MV-4-11 (cell line): ENCODE measurements around the gene CIAO3.
A peak's percentile ranks its signal among the peaks of the same experiment; 100 is the strongest.

Experiments used
- DNase-seq: peaks from one replicate; lab custom pipeline; 2025; lab: John Stamatoyannopoulos, UW

Gene CIAO3

DNA sequence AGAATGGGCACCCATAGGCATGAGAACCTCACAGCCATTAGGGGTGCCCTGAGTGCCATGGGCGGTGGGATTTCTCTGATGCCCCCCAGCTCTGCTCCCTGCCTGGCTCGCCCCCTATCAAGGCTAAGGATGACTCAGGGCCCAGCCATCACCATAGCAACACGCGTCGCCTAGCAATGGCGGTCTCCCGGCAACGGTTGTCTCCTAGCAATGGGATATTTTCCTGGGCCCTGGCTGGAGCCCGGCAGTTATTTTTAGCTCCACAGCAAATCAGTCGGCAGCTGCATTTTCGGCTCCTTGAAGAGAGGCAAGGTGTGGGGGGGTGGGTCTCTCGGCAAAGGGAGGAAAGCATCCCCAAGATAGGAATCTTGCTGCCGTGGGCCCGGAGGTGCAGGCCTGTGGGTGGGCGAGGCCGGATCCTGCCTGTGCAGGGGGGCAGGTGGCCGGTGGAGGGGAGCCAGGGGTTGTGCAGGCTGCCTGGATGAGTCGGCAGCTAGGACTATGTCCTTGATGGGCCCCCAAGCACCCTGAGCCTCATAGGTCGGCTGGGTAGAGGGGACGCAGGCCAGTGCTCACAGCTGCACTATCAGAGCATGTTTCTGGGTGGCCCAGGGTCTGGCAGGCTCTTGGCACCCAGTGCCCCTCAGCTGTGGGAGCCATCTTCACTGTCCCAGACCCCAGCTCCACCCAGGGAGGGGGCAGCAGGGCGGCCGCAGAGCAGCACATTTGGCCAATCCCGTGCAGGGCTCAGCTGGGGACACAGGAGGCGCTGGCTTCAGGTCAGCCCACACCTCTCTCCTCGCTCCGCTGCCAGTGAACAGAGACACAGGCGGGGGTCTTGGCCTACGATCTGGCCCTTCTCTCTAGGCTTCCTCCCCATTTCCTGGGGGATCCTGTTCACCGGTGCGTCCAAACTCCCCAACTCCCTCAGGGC lies 31.0 kb downstream of the CIAO3 start:
- DNase-seq, result peak; percentile 60

DNA sequence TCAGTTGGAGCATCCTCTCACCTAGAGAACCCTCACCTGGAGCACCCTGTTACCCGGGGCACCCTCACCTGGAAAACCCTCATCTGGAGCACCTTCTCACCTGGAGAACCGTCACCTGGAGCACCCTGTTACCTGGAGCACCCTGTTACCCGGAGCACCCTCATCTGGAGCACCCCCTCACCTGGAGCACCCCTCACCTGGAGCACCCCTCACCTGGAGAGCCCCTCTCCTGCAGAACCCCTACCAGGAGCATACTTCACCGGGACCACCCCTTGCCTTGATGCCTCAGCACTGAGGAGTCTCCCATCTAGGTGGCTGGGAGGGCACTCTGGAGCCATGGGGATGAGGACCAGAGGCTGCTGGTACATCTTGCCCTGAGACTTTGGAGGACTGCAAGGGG lies 31.8 kb downstream of the CIAO3 start:
- DNase-seq, result no peak

DNA sequence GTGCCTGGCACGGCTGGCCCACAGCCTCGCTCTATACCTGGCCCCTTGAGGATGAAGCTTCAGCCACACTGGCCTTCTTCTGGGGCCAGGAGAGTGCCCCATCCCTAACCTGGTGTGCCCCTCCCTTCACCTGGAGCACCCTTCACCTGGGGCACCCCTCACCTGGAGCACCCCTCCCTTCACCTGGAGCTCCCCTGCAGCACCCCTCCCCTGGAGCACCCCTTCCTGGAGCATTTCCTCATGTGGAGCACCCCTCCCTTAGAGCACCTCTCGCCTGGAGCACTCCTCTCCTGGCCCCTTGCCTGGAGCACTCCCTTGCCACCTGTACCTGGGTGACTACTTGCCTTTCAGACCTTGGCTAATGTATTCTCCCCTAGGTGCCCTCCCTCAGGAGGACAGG lies 32.8 kb downstream of the CIAO3 start:
- DNase-seq, result no peak

DNA sequence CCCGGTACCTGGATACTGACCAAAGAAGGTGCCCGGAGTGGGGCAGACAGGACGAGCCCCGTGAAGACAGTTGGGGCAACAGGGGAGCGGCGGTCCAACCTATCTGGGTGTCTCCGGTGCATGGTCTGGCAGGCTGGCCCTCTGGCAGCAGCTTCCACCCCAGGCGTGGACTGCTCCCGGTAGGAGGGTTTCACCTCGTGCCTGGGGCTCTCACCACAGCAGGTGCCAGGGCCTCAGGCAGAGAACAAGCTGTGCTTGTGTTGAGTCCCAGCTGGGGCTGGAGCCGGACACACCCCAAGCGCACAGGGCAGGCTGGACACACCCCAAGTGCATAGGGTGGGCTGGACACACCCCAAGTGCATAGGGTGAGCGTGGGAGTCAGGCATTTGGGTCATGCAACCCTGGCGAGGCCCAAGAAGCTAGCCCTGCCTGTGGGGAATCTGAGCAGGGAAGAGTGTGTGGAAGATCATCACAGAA lies 33.7 kb downstream of the CIAO3 start:
- no peak for DNase-seq

DNA sequence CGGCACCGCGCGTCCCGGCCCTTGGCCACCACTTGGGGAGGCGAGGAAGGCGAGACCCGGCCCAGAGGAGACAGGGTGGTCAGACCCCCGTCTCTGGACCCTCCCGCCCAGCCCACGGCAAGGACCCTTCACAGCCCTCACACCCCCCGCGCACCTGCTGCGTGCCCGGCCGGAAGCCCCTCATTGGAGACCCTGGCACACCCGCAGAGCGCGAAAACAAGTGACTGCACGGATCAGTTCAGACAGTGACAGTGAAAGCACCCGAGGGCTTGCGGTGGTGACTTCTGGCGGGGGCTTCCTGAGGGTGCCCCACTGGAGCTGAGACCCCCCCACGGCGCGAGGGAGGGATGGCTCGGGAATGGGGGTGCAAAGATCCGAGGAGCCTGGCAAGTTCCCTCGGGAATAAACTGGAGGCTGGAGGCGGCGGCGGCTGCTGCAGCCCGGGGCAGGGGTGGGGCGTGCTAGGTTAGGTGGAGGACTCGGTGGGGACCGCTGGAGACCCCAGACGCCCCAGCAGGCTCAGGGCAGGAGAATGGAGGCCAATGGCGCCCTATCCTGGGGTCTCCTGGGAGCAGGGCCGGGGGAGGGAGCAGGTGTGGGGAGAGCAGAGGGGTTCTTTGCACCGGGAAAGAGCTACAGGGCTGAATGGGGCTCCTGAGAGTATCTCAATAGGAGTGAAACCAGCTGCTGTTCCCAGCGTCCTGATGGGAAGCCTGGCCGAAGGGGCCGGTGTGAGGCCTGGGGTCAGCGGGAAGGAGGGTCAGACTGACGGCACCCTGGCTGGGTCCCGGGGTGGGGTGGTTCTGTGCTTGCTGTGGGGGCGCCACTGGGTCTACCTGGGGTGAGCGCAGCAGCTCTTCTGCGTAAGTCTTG lies 34.4 kb downstream of the CIAO3 start:
- no peak for DNase-seq

DNA sequence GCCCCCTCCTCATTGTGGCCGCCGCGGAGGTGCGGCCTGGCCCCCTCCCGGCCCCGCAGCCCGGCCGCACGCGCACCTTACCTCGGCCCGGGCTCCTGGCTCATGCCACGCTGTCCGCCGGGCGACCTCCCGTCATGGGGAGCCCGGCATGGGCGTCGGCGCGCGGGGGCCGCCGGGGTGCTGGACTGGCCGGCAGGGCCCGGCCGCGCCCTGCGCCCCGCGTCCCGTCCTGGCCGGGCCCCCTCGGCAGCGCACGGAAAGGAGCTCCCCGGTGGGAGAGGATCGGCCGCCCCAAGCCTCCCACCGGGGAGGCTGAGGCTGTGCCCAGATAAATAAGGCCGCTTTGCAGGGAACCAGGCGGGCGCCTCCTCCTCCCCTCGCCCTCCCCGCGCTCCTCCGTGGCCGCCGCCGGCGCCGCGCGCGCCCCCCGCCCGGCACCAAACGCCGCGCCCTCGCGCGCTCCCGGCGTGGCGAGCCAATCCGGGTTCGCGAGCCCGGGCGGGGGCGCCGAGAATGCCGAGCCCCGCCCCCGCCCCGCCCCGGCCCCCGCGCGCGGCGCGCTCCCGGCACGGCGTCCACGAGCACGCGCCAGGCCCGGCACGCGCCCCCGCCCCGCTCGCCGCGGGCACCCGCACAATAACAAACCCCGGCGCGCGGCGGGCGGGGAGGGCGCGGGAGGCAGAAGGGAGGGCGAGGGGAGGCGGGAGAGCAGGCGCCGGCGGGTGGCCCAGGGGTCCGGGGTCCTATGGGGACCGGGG lies 35.2 kb downstream of the CIAO3 start, which contains the start of gene FBXL16:
Gene FBXL16, minus strand, starts transcription at position 371 of the 758 bp plus-strand sequence. CDS start 8,396 bp downstream, outside the sequence.
- no peak for DNase-seq

DNA sequence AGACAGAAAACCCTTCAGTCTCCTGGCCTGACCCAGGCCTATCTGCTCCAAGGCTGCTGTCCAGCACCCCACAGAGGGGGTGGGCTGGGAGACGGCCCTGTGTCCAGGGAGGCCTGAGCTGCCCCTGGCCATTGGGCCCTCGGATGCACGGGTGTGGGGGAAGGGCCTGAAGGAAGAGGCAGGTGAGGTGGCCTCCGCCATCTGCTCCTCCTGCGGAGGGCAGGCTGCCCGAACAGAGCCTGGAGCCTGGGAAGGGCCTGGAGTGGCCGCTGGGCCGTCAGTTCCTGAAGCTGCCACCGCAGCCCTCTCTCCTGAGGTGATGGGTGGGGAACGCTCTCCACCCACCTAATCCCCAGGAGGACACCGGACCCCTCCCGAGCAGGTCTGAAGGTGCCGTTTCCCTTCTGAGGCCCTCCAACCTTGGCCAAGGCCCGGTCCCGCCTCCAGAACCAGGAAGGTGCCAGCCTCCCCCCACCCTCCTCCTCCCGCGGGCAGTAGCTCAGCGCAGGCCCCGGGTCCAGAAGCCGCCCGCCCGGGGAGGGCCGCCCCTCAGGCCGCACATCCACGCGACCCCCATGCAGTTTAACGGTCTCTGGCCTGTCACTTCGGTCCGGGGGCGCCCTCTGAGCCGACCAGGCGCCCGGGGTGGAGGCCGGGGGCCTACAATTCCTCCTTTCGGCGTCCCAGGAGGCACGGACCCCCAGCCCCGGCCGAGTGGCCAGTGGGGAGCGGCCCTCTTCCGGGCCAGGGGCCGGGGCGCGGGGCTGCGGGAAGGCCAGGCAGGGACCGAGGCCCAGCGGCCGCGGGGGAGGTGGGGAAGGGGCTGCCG lies 36.0 kb downstream of the CIAO3 start:
- DNase-seq, result no peak

DNA sequence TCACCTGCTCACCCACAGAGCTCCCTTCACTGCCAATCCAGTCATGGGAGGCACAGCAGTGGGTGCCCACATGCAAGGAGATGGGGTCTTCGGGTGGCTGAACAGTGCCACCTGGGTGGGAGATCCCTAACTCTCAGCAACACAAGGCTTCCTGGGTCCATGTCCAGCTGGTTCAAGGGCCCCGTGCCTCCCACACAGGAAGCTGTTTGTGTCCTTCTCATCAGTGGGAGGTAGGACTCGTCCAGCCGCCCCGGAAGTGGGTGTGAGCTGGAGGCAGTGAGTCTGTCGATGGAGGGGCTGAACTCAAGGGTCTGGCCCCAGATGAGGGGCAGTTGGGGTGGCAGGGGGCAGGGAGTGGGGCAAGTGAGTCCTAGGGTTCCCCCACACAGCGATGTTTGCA lies 36.8 kb downstream of the CIAO3 start:
- no peak for DNase-seq

DNA sequence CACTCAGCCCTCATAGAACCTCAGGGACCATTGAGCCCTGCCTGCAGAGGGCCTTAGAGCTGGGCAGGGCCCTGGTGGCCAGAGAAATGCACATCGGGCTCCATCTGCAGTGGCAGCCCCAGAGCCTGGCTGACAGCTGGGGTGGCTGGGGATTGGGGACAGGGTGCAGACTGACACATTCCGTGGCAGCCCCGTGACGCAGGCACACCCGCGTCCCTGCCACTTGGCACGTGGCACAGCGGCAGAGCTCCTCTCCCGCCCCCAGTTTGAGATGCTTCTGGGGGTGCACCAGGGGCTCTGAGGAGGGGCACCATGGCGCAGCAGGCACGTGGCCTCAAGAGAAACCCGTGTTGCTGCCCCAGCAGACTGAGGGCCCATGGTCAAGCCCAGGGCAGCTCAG lies 37.4 kb downstream of the CIAO3 start:
- no peak for DNase-seq

DNA sequence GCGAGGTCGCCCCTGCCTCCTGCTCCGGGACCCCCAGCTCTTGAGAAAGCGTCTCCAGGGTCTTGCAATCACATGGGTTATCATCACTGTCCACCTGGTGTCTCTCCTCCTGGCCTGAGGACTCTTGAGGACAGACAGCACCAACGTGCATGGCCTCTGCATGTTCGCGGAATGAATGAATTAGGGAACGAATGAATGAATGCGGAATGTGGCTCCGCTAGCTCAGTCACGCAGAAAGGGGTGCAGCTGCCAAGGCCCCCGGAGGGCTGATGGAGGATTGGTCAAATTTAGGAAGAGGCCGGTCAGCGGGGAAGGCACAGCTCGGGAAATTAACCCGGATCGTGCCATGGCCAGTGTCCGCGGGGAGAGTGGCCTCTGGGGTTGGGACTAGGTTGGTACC lies 38.5 kb downstream of the CIAO3 start:
- DNase-seq, result no peak

DNA sequence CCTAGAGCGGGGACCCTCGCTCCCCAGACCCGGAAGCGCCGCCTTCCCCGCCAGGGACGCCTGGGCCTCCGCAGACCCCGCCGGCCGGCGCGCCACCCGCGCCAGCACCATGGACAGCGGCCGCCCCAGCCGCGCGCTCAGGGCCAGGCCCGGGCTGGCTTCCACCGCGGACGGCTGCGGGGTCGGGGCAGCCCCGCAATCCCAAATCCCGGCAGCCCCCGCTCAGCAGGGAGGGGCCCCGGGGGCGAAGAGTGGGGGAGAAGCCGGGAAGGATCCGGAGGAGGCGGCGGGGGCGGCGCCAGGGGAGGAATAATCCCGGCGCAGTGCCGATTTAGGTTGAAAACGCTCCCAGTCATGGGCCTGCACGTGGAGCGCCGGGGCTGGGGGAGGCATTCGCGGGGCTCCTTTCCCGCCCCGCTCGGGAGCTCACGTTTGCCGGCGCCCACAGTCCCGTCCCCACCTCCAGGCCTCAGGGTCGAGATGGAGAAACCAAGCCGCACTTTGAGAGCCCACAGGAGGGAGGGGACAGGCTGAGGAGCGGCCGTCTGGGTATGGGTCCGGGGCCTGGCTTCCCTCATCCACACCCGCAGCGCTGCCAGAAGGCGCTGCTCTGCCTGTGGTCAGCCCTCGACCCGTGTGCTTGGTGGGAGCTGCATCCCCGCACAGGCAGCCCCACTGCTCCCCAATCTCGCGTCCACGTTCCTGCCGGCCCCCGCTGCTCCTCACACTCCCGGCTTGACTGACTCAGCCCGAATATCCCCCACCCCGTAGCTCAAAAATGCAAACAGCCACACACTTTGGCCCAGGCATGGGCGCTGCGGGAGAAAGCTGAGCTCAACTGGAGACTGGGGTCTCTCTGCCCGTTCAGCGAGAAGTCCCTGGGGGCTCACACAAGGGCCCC lies 39.9 kb downstream of the CIAO3 start:
- DNase-seq, result no peak

DNA sequence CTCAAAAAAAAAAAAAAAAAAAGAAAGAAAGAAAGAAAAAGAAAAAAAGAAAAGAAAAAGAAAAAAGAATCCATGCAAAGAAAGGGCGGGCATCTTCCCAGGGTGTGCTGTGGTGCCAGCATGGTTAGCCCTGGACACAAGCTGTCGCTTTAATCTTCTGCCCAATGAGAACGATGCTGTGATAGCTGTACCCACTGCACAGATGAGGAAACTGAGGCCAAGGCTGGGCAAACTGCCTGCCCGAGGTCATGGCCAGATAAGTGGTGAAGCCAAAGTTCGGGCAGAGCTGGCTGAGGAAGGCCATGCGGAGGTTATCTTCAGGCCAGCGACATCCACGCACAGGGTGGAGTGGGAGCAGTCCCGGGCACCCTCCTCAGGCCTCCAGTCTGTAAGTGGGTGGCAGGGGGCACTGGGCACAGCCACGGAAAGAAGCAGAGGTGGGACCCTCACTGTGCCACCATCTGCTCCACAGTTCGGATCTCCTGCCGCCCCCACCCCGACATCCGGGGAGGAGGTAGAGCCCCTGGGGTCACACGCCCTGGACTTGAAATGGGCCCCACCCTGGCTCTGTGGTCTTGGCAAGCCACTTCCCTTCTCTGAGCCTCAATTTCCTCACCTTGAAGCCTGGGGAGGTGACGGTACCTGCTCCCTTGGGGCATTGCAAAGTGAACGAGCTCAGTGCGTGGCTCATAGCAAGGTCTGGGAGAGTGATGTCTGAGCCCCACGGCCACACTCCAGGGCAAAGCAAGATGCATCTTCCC lies 41.7 kb downstream of the CIAO3 start:
- DNase-seq, result no peak

DNA sequence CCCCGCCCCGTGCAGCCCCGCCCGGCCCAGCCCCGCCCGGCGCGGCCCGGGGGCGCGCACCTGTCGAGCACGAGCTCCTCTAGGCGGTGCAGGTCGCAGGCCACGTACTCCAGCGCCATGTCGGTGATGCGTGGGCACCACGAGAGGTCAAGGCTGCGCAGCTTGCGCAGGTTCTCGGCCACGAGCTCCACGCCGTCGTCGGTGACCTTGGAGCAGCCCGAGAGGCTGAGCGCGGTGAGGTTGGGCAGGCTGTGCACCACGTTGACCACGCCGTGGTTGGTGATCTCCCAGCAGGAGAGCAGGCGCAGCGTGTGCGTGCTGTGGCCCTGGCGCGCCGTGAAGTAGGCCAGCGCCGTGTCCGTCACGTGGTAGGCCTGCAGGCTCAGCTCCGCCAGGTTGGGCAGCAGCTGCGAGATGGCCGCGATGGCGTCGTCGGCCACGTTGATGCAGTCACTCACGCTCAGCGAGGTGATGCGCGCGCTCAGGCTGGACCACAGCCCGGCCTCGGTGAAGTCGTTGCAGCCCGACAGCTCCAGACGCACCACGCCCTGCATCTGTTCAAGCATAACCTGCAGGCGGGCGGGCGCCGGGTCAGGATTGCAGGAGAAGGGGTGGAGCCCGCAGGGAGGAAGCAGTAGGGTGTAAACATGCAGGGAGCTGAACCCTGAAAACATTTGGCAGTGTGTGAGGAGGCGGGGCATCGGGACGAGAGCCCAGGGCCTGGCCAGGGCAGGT lies 45.3 kb downstream of the CIAO3 start:
- no peak for DNase-seq

DNA sequence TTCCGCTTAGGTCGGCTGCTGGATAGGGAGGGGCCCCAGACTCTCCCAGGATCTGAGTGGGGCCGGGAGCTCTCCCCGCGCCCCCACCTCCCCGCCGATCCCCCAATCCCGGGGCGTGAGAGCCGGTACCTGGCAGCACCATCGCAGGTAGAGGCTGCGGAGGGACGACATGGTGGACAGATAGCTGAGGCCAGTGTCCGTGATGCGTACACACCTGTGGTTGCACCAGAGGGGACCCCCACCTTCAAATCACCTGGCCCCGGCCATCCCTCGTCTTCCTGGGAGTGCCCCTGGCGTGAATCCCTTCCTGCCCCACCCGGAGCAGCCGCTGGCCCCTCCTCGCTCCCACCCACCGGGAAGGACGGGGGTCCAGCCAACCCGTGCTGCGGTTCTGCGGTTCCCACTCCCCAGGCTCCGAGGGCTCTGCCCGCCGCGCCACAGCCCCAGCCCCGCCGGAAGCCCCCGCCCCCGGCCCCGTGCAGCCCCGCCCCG lies 45.9 kb downstream of the CIAO3 start:
- no peak for DNase-seq

DNA sequence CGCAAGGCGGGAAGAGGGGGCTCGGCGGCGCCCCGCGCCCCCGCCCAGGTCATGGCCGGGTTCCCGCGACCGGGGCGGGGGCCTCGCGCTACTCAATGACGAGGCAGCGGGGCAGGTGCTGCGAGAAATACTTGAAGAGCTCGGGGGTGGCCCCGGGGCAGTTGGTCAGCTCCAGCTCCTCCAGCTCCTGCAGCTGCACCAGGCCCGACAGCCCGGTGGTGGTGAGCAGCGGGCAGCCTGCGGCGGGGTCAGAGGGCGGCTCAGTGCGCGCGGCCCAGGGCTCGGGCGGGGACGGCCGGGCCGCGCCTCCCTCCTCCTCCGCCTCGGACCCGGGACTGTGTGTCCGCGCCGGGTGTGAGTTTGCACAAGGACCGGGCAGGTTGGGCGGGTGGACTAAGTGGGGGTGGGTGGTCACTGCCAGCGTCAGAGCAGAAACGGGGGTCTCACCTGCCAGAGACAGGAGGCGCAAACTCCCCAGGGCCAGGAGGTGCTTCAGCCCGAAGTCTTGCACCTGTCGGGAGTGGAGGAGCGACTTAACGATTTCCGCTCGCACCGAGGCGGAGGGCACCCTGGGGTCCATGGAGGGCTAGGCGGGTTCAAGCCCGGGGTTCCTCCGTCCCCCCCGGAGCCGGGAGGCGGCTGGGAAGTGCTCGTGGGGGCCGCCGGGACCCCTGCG lies 46.5 kb downstream of the CIAO3 start:
- no peak for DNase-seq

DNA sequence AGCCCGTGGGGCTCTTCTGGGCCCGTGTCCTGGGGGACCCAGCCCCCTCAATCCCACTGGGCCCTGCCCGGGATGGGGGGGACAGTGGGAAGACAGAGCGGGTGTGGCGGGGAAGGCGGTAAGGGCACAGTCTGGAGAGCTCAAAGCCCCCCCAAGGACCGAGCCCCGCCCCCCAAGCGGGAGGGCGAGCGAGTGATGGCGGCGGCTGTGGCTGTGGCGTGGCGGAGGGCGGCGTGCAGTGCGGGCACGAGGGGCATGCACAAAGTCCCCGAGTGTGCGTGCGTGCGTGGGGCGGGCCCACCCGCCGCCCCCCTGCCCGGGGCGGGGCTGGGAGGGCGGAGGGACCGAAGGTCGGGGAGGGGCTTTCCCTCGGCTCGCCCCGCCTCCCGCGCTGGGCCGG lies 47.0 kb downstream of the CIAO3 start:
- no peak for DNase-seq

DNA sequence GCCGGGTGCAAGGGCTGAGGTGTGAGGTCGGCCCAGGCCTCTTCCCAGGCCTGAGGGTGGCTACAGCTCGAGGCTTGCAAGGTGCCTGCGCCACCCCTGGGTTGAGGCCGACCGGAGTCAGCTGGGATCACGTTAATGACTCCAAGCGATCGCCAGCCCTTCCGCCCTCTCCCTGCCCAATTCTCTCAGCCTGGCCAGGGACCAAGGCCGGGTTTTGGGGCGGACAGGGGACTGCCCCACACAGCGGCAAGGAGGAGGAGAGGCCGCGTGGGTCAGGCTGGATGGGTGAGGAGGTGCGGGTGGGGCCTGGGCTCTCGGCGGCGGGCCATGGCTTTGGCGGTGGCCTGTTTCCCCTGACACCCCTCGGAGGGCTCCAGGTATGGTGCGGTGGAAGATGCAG lies 47.4 kb downstream of the CIAO3 start:
- no peak for DNase-seq
